ENCODE data around the gene RELN. TPM values are rescaled to one million over a fixed set of nuclear protein-coding genes. Genes with fewer than 3 reads are reported as not detected.
"Not testable (repeated sequence)": the region's sequence is repeated elsewhere in the genome, so short reads cannot be mapped to it uniquely, and the experiment has no call there.

Gene RELN
- total RNA-seq, 4 donors from 2014 or later = 2.2 to 8.6 (median 3.5) TPM

GRCh38 chr7:103781409-103781808 is 208.0 kb downstream of the RELN start:
- WGBS, 2 donors (ENCODE audit: low coverage in 1 of 2) = 65 to 83% methylated on average over 1 of the region's 1 CpG
- Histone ChIP-seq H3K27ac (no peak overlapping the region), H3K4me3 (no peak overlapping the region), H3K9me3 (no peaks in the 10 kb centered on the region), H3K36me3 (no peaks in the 10 kb centered on the region), H3K4me1 (no peaks in the 10 kb centered on the region), H3K27me3 (no peaks in the 10 kb centered on the region)
- ATAC-seq = no peak
- no peak for TF ChIP-seq EP300 (IDR thresholded peaks at IDR 0.05)
- TF ChIP-seq CTCF (IDR thresholded peaks at IDR 0.05) = no peak
- TF ChIP-seq POLR2A (IDR thresholded peaks at IDR 0.05) = no peak
- TF ChIP-seq POLR2AphosphoS5 (IDR thresholded peaks at IDR 0.05) = no peak

GRCh38 chr7:103780561-103780960 is 208.9 kb downstream of the RELN start:
- not testable (repeated sequence) for H3K27ac ChIP-seq, H3K36me3 ChIP-seq, H3K4me3 ChIP-seq, ATAC-seq, H3K27me3 ChIP-seq, H3K9me3 ChIP-seq, H3K4me1 ChIP-seq
- WGBS, 2 donors (ENCODE audit: low coverage in 1 of 2) = 92 to 100% methylated on average over 2 of the region's 2 CpGs

GRCh38 chr7:103777440-103777839 is 212.0 kb downstream of the RELN start:
- 69 to 77% methylated on average over 5 to 6 of the region's 6 CpGs for WGBS, 2 donors (ENCODE audit: low coverage in 1 of 2)
- H3K27ac ChIP-seq = no peak overlapping the region
- ATAC-seq = no peak

GRCh38 chr7:103773726-103774125 is 215.7 kb downstream of the RELN start:
- WGBS, 2 donors (ENCODE audit: low coverage in 1 of 2) = 86 to 93% methylated on average over 1 to 6 of the region's 7 CpGs
- Histone ChIP-seq H3K27me3 (no peaks in the 10 kb centered on the region), H3K36me3 (no peaks in the 10 kb centered on the region), H3K4me3 (no peak overlapping the region), H3K9me3 (no peaks in the 10 kb centered on the region), H3K27ac (no peak overlapping the region), H3K4me1 (no peaks in the 10 kb centered on the region)
- TF ChIP-seq POLR2A (IDR thresholded peaks at IDR 0.05) = no peak
- no peak for TF ChIP-seq CTCF (IDR thresholded peaks at IDR 0.05)
- TF ChIP-seq EP300 (IDR thresholded peaks at IDR 0.05) = no peak
- no peak for TF ChIP-seq POLR2AphosphoS5 (IDR thresholded peaks at IDR 0.05)
- ATAC-seq = no peak

More at GRCh38 chr7:103777440-103777839, 212.0 kb downstream of the RELN start:
- TF ChIP-seq EP300 (IDR thresholded peaks at IDR 0.05) (no peak), CTCF (IDR thresholded peaks at IDR 0.05) (no peak), POLR2A (IDR thresholded peaks at IDR 0.05) (no peak), POLR2AphosphoS5 (IDR thresholded peaks at IDR 0.05) (no peak)
- Histone ChIP-seq H3K9me3 (no peaks in the 10 kb centered on the region), H3K27me3 (no peaks in the 10 kb centered on the region), H3K4me1 (no peaks in the 10 kb centered on the region), H3K36me3 (no peaks in the 10 kb centered on the region), H3K4me3 (no peak overlapping the region)

- Histone ChIP-seq H3K4me1 (no peaks in the 10 kb centered on the region), H3K27me3 (no peaks in the 10 kb centered on the region), H3K4me3 (no peak overlapping the region), H3K9me3 (no peaks in the 10 kb centered on the region), H3K36me3 (no peaks in the 10 kb centered on the region), H3K27ac (no peak overlapping the region)
- no peak for ATAC-seq
- WGBS, 2 donors (ENCODE audit: low coverage in 1 of 2) = 63 to 71% methylated on average over 2 of the region's 2 CpGs
- no peak for TF ChIP-seq EP300 (IDR thresholded peaks at IDR 0.05)
- TF ChIP-seq CTCF (IDR thresholded peaks at IDR 0.05) = no peak
- TF ChIP-seq POLR2A (IDR thresholded peaks at IDR 0.05) = no peak
- no peak for TF ChIP-seq POLR2AphosphoS5 (IDR thresholded peaks at IDR 0.05)
These were observed 217.2 kb downstream of the RELN start for GRCh38 chr7:103772171-103772773.

Measured in gastroesophageal sphincter (tissue), 4 donors.